ENCODE measurements around the gene LAMA4.
"Not testable (repeated sequence)": the region's sequence is repeated elsewhere in the genome, so short reads cannot be mapped to it uniquely, and the experiment has no call there.

LAMA4 gene

GRCh38 chr6:112204350-112204706, 50.0 kb downstream of the LAMA4 start:
- H3K79me2 ChIP-seq (ENCODE audit: insufficient read depth, low read depth), result no peaks in the 10 kb centered on the region
- no peak overlapping the region for H3K4me3 ChIP-seq (IDR thresholded peaks at IDR 0.05; ENCODE audit: insufficient read depth, low read depth, low read length)
- TF ChIP-seq CTCF (conservative IDR thresholded peaks at IDR 0.05; ENCODE audit: low read depth, low read length), result no peak
- H3K36me3 ChIP-seq (ENCODE audit: insufficient read depth), result no peaks in the 10 kb centered on the region
- no peaks in the 10 kb centered on the region for H3K4me1 ChIP-seq (ENCODE audit: low read depth, poor library complexity, severe bottlenecking)
- no peaks in the 10 kb centered on the region for H3K27me3 ChIP-seq (ENCODE audit: insufficient read depth, low read depth)
- no peak overlapping the region for H2AFZ ChIP-seq (ENCODE audit: low read depth)
- no peaks in the 10 kb centered on the region for H4K20me1 ChIP-seq (ENCODE audit: insufficient read depth)
- no peak overlapping the region for H3K4me2 ChIP-seq
- no peak overlapping the region for H3K9ac ChIP-seq
- no peak overlapping the region for H3K27ac ChIP-seq

DNA sequence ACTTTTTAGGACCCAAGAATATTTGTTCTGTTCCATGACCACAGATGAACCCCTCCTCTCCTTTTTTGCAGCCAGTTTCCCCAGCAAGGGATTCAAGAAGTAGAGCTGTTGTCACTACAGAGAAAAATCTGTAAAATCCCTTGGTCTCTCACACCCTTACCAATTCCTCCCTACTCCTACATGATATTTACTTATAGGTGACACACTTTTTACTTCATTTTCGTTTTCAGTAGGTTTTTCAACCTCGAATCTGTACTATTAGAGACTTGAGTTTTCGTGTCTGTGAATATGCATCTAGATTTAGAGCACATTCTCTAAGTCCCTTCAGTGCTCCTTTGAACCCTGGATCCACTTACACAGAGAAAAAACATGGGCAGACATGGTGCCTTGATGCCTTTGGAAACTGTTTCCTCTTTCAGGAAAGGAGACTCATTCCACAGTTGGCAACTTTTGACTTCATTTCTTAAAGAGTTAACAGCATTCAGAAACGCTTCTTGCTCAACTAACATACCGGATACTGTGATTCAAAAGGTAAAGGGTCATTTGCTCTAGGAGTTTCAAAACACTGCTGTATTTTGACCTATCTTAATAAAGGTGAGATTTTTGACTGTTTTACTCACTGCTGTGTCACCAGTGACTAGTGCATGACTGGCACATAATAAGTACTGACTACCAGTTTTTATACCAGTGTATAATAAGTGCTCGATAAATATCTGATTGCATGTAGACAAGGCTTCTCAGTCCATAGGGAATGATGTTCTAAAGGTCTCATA, 50.6 kb downstream of the LAMA4 start:
- no peaks in the 10 kb centered on the region for H3K27me3 ChIP-seq (ENCODE audit: insufficient read depth, low read depth)
- H3K4me1 ChIP-seq (ENCODE audit: low read depth, poor library complexity, severe bottlenecking), result no peaks in the 10 kb centered on the region
- H4K20me1 ChIP-seq (ENCODE audit: insufficient read depth), result no peaks in the 10 kb centered on the region
- no peaks in the 10 kb centered on the region for H3K36me3 ChIP-seq (ENCODE audit: insufficient read depth)
- no peak overlapping the region for H3K27ac ChIP-seq
- H2AFZ ChIP-seq (ENCODE audit: low read depth), result no peak overlapping the region
- H3K79me2 ChIP-seq (ENCODE audit: insufficient read depth, low read depth), result no peaks in the 10 kb centered on the region
- no peak overlapping the region for H3K4me2 ChIP-seq
- no peak for TF ChIP-seq CTCF (conservative IDR thresholded peaks at IDR 0.05; ENCODE audit: low read depth, low read length)
- no peak overlapping the region for H3K9ac ChIP-seq
- no peak overlapping the region for H3K4me3 ChIP-seq (IDR thresholded peaks at IDR 0.05; ENCODE audit: insufficient read depth, low read depth, low read length)

DNA sequence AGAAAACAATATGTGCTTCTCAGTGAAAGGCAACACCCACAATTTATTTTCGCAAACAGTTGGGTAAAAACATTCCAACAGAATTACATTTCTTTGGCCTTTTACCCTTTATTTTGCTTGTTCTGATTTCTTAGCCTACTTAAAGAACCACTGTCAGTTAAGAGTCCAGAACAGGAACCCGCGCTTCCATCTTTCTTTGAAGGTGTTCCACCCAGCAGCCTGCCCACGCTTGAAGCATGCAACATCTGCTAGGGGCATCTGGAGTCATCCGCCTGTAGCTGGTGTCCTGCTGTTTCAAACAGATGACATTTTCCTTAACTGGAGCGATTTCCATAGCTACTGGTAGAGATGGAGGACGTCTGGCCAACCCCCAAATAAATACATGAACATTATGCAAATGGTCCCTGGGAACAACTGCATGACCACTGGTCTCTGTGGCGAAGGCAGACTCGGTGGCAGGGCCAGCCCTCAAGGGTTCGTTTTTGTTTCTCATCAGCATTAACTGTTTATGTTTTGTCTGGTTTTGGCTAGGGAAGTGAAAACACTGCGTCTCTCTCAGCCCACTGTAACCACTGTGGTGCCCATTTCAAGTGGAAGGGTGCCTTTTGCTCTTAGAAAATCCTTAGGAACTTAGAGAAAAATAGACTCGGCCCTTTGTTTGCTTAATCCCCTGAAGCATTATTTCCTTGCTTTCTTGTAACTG, 51.6 kb downstream of the LAMA4 start:
- Histone ChIP-seq H3K27ac (no peak overlapping the region), H3K9ac (no peak overlapping the region), H3K79me2 (ENCODE audit: insufficient read depth, low read depth) (no peaks in the 10 kb centered on the region), H3K4me1 (ENCODE audit: low read depth, poor library complexity, severe bottlenecking) (no peaks in the 10 kb centered on the region), H4K20me1 (ENCODE audit: insufficient read depth) (no peaks in the 10 kb centered on the region), H3K36me3 (ENCODE audit: insufficient read depth) (no peaks in the 10 kb centered on the region), H3K4me3 (IDR thresholded peaks at IDR 0.05; ENCODE audit: insufficient read depth, low read depth, low read length) (no peak overlapping the region), H3K27me3 (ENCODE audit: insufficient read depth, low read depth) (no peaks in the 10 kb centered on the region), H3K4me2 (no peak overlapping the region), H2AFZ (ENCODE audit: low read depth) (no peak overlapping the region)
- no peak for TF ChIP-seq CTCF (conservative IDR thresholded peaks at IDR 0.05; ENCODE audit: low read depth, low read length)

DNA sequence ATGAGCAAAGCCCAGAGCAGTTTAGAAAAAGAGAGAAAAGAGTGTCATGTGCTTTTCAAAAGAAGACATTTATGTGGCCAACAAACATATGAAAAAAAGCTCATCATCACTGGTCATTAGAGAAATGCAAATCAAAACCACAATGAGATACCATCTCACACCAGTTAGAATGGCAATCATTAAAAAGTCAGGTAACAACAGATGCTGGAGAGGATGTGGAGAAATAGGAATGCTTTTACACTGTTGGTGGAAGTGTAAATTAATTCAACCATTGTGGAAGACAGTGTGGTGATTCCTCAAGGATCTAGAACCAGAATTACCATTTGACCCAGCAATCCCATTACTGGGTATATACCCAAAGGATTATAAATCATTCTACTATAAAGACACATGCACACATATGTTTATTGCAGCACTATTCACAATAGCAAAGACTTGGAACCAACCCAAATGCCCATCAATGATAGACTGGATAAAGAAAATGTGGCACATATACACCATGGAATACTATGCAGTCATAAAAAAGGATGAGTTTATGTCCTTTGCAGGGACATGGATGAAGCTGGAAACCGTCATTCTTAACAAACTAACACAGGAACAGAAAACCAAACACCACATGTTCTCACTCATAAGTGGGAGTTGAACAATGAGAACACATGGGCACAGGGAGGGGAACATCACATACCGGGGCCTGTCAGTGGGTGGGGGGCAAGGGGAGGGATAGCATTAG, 54.0 kb downstream of the LAMA4 start:
- not testable (repeated sequence) for H3K4me3 ChIP-seq (IDR thresholded peaks at IDR 0.05; ENCODE audit: insufficient read depth, low read depth, low read length); H3K4me1 ChIP-seq (ENCODE audit: low read depth, poor library complexity, severe bottlenecking); H3K4me2 ChIP-seq; H3K36me3 ChIP-seq (ENCODE audit: insufficient read depth); H3K79me2 ChIP-seq (ENCODE audit: insufficient read depth, low read depth); H3K27ac ChIP-seq; H4K20me1 ChIP-seq (ENCODE audit: insufficient read depth); H3K9ac ChIP-seq; H3K27me3 ChIP-seq (ENCODE audit: insufficient read depth, low read depth); H2AFZ ChIP-seq (ENCODE audit: low read depth)

Data from KMS-11 (cell line).